HepG2 (cell line): ENCODE data around the gene KIAA1614. TPM values are rescaled to one million over a fixed set of nuclear protein-coding genes. Genes with fewer than 3 reads are reported as not detected.

Source experiments
- ATAC-seq: fragments of 200-7000 bp; cut with Tn5 transposase; 3 replicates; pipeline ENCODE4 v1.9.1; 2020; ENCODE audit warnings: mild to moderate bottlenecking, moderate library complexity
- BruUV-seq: library from RNA; stranded (reverse); fragments of 400-500 nt; replicated peaks from 2 replicates; lab custom pipeline; 2021; lab: Mats Ljungman, UMichigan
- CTCF ChIA-PET: fragments of 300-600 bp; formaldehyde crosslinking; extraction: SDS; loops from one replicate; lab custom pipeline; 2021; ENCODE audit warnings: low total read pairs, inconsistent platforms, low intra/inter-chr PET ratio; lab: Yijun Ruan, JAX
- POLR2A ChIA-PET: fragments of 350-600 bp; sonication (Branson Sonifier 250); formaldehyde crosslinking; loops from one replicate; lab custom pipeline; 2020; ENCODE audit warnings: antibody characterized with exemption, inconsistent platforms; lab: Yijun Ruan, JAX
- DNase-seq: peaks from one replicate; pipeline ENCODE4 v3.0.0-alpha.2; 2015; ENCODE audit warnings: low spot score
- FAIRE-seq: peaks from 3 replicates; lab custom pipeline; 2011; peaks lifted over from hg19 to GRCh38; lab: Jason Lieb, UNC
- H2AFZ ChIP-seq: one replicate; pipeline ENCODE4 v1.6.1; 2011; ENCODE audit warnings: low read length, inconsistent platforms
- H3K27ac ChIP-seq: fragments of 300-600 bp; 3 replicates; pipeline ENCODE4 v1.8.0; 2011; ENCODE audit warnings: mixed run types, mild to moderate bottlenecking, mixed read lengths, low read length, inconsistent platforms; ENCODE audit not compliant: insufficient read depth; ENCODE audit errors: extremely low read length
- H3K27me3 ChIP-seq, 2 experiments: fragments of 200-600 bp in 1 of 2; 2 replicates in 1 of 2; 3 replicates in 1 of 2; pipeline versions ENCODE4 v1.6.0 to v1.8.0; 2011; ENCODE audit warnings: low read length in 2 of 2, mild to moderate bottlenecking in 2 of 2, moderate library complexity in 2 of 2, inconsistent platforms in 1 of 2; ENCODE audit not compliant: insufficient read depth in 2 of 2, control insufficient read depth in 1 of 2
- H3K36me3 ChIP-seq, 2 experiments: fragments of 200-600 bp in 1 of 2; replicated peaks in 1 of 2; 2 replicates in 1 of 2; 3 replicates in 1 of 2; pipeline versions ENCODE4 v1.5.1 to v1.8.0; 2011; ENCODE audit warnings: low read length in 2 of 2, inconsistent platforms in 1 of 2; ENCODE audit not compliant: insufficient read depth in 2 of 2, control insufficient read depth in 1 of 2
- H3K4me1 ChIP-seq: 2 replicates; pipeline ENCODE4 v1.5.1; 2012; ENCODE audit warnings: low read length, inconsistent platforms; ENCODE audit not compliant: insufficient read depth
- H3K4me2 ChIP-seq: 2 replicates; pipeline ENCODE4 v1.6.0; 2011; ENCODE audit warnings: low read depth, low read length, inconsistent platforms
- H3K4me3 ChIP-seq, 3 experiments: fragments of 200-600 bp in 1 of 3; sonication (generic), shearing (Covaris generic) in 1 of 3; replicated peaks in 1 of 3; 2 replicates each; pipeline ENCODE4 v1.5.1; 2011 to 2016; ENCODE audit warnings: low read length in 3 of 3, inconsistent platforms in 2 of 3, low read depth in 2 of 3, mild to moderate bottlenecking in 2 of 3, control low read depth in 1 of 3, mixed read lengths in 1 of 3; ENCODE audit not compliant: insufficient read depth in 1 of 3
- H3K79me2 ChIP-seq: one replicate; pipeline ENCODE4 v1.6.1; 2011; ENCODE audit warnings: low read length, inconsistent platforms; ENCODE audit not compliant: insufficient read depth
- H3K9ac ChIP-seq: 2 replicates; pipeline ENCODE4 v1.6.0; 2011; ENCODE audit warnings: mild to moderate bottlenecking, low read depth, low read length, inconsistent platforms; ENCODE audit not compliant: insufficient read depth
- H3K9me3 ChIP-seq: 2 replicates; pipeline ENCODE4 v1.5.1; 2012; ENCODE audit warnings: mild to moderate bottlenecking, low read length
- H4K20me1 ChIP-seq: 2 replicates; pipeline ENCODE4 v1.6.0; 2011; ENCODE audit warnings: inconsistent platforms, mild to moderate bottlenecking, low read length, moderate library complexity; ENCODE audit not compliant: insufficient read depth
- IRF9 ChIP-seq: sonication (generic); formaldehyde crosslinking; IDR thresholded peaks from 2 replicates; pipeline ENCODE4 v1.8.0; 2022; ENCODE audit warnings: missing genetic modification reagents, mild to moderate bottlenecking, borderline replicate concordance
- KLF6 ChIP-seq: IDR thresholded peaks from 2 replicates; pipeline ENCODE4 v1.8.0; 2016; ENCODE audit warnings: missing biosample characterization, missing genetic modification reagents
- MXI1 ChIP-seq: IDR thresholded peaks from 3 replicates; pipeline ENCODE4 v1.6.1; 2012; ENCODE audit warnings: low read depth, low read length, inconsistent platforms, borderline replicate concordance
- NFE2L2 ChIP-seq: fragments of 150-350 bp; IDR thresholded peaks from 2 replicates; pipeline ENCODE4 v1.6.1; 2014; ENCODE audit warnings: low read length
- RXRB ChIP-seq: IDR thresholded peaks from 2 replicates; pipeline ENCODE4 v1.6.1; 2016; ENCODE audit warnings: borderline replicate concordance, missing genetic modification reagents, missing compliant biosample characterization
- ZNF235 ChIP-seq: sonication (generic); formaldehyde crosslinking; IDR thresholded peaks from 2 replicates; pipeline ENCODE4 v1.8.1; 2023; ENCODE audit warnings: mild to moderate bottlenecking, missing genetic modification reagents, borderline replicate concordance
- ZNF841 ChIP-seq: sonication (generic); formaldehyde crosslinking; IDR thresholded peaks from 2 replicates; pipeline ENCODE4 v1.8.1; 2023; ENCODE audit warnings: missing genetic modification reagents, borderline replicate concordance
- WGBS: methylation state at CpG from one replicate; pipeline ENCODE4 v1.1.6; 2017; ENCODE audit warnings: low lambda C conversion rate; 5-methylcytosine and 5-hydroxymethylcytosine counted together
- in situ Hi-C: cut with HindIII; loops from 2 replicates; pipeline ENCODE4 v1.10.0; 2017; ENCODE audit warnings: low pct_unique_long_range_greater_than_20kb; ENCODE audit not compliant: extremely low pct_ligation_motif_present
- intact Hi-C: fragments of 100-400 bp; cut with micrococcal nuclease; formaldehyde crosslinking; loops from one replicate; pipeline ENCODE4 v1.10.0; 2022; ENCODE audit not compliant: unreplicated experiment
- polyA plus RNA-seq, 8 experiments: library from polyadenylated mRNA; depleted of rRNA in 3 of 8; stranded (reverse) in 7 of 8; unstranded in 1 of 8; fragments of >200 nt; fragmentation: Illumina TruSeq in 4 of 8; extraction: Trizol in 4 of 8; gene quantifications; 2 replicates each; pipeline versions ENCODE4 v1.2.1 to v1.2.3, GENCODE V29; 2011 to 2016; ENCODE audit warnings: low read depth in 4 of 8, missing spikeins in 1 of 8, mixed read lengths in 1 of 8; ENCODE audit not compliant: insufficient read depth in 1 of 8
- total RNA-seq, 5 experiments: library from RNA; depleted of rRNA; stranded (reverse); fragments of >200 nt; fragmentation: Illumina TruSeq; extraction: Trizol; gene quantifications; 2 replicates each; pipeline ENCODE4 v1.2.3, GENCODE V29; 2016; ENCODE audit warnings: low read depth in 1 of 5
- TF ChIP-seq, protein P1 (sequence below): sonication (generic); formaldehyde crosslinking; IDR thresholded peaks from 2 replicates; pipeline ENCODE4 v1.5.0; 2020; ENCODE audit warnings: missing genetic modification reagents
- TF ChIP-seq, protein P2 (sequence below): IDR thresholded peaks from 2 replicates; pipeline ENCODE4 v1.6.1; 2016; ENCODE audit warnings: mild to moderate bottlenecking, missing biosample characterization, missing genetic modification reagents

Gene KIAA1614
- total and polyA plus RNA-seq, 2 of the 13 experiments (the other 11 are each of a cell fraction or from before 2014, with no cell fraction given), result 0.15 to 0.77 TPM

GRCh38 chr1:180912211-180912800 lies 391 bp upstream of the KIAA1614 start (continued):
- TF ChIP-seq ZNF235 (CRISPR knock-in tag) (no peak), RXRB (CRISPR knock-in tag) (no peak), KLF6 (CRISPR knock-in tag) (no peak), MXI1 (no peak)

DNA sequence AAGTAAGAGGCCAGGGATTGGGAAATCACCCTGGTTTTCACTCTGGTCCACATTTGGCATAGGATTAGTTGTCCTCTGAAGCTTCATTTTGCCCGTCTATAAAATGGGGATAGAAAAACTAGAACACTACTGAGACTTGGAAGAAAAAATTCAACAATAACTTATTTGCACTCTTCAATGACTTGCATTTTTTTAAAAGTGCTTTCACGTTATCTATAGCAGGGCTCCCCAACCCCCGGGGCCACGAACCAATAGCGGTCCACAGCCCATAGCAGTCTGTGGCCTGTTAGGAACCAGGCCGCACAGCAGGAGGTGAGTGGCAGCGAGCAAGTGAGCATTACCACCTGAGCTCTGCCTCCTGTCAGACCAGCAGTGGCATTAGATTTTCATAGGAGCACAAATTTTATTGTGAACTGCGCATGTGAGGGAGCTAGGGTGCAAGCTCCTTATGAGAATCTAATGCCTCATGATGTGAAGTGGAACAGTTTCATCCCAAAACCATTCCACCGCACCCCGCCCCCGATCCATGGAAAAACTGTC lies 2.8 kb downstream of the KIAA1614 start:
- Histone ChIP-seq H3K27ac (no peak overlapping the region), H3K36me3 (no peaks in the 10 kb centered on the region)
- TF ChIP-seq ZNF841 (CRISPR knock-in tag) (no peak), NFE2L2 (peak; percentile 68), IRF9 (CRISPR knock-in tag) (no peak)
- TF ChIP-seq, protein P1, sequence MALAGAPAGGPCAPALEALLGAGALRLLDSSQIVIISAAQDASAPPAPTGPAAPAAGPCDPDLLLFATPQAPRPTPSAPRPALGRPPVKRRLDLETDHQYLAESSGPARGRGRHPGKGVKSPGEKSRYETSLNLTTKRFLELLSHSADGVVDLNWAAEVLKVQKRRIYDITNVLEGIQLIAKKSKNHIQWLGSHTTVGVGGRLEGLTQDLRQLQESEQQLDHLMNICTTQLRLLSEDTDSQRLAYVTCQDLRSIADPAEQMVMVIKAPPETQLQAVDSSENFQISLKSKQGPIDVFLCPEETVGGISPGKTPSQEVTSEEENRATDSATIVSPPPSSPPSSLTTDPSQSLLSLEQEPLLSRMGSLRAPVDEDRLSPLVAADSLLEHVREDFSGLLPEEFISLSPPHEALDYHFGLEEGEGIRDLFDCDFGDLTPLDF (CRISPR knock-in tag), result no peak
- TF ChIP-seq, protein P2, sequence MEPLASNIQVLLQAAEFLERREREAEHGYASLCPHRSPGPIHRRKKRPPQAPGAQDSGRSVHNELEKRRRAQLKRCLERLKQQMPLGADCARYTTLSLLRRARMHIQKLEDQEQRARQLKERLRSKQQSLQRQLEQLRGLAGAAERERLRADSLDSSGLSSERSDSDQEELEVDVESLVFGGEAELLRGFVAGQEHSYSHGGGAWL (CRISPR knock-in tag), result no peak
- TF ChIP-seq, all 625 proteins: peak for 1
- DNase-seq, result no peak
- no peaks in the 10 kb centered on the region for H3K9me3 ChIP-seq
- intact Hi-C loops, result no loop called here
- ChIA-PET CTCF (no interaction called here), POLR2A (interaction anchor here (1.5 kb wide), 1 partner anchor 10 kb away, joined by 4 read pairs; no protein-coding TSS in a partner anchor)
- H3K4me1 ChIP-seq, result peaks cover 20% of the 10 kb centered on the region
- peaks cover 5 to 28% of the 10 kb centered on the region in 2 experiments; a peak in 4 of 5 replicates for H3K27me3 ChIP-seq
- H3K9ac ChIP-seq, result no peak overlapping the region
- H3K79me2 ChIP-seq, result no peaks in the 10 kb centered on the region
- WGBS, result 59% methylated on average over 11 of the region's 11 CpGs
- BruUV-seq, result no TSS peak
- no peak for FAIRE-seq
- H2AFZ ChIP-seq, result no peak overlapping the region
- in situ Hi-C loops, result no loop called here
- no peak for ATAC-seq
- H3K4me3 ChIP-seq, result no peak overlapping the region
- H4K20me1 ChIP-seq, result no peaks in the 10 kb centered on the region
- no peak overlapping the region for H3K4me2 ChIP-seq
